ENCODE data around the gene SLCO3A1. TPM values are rescaled to one million over a fixed set of nuclear protein-coding genes. Genes with fewer than 3 reads are reported as not detected.

SLCO3A1 gene
- total RNA-seq (2022; extraction: Qiagen RNA extraction; ENCODE audit: low read depth): 22.7 to 32.0 TPM (median 30.9 TPM) in 5 replicates

DNA sequence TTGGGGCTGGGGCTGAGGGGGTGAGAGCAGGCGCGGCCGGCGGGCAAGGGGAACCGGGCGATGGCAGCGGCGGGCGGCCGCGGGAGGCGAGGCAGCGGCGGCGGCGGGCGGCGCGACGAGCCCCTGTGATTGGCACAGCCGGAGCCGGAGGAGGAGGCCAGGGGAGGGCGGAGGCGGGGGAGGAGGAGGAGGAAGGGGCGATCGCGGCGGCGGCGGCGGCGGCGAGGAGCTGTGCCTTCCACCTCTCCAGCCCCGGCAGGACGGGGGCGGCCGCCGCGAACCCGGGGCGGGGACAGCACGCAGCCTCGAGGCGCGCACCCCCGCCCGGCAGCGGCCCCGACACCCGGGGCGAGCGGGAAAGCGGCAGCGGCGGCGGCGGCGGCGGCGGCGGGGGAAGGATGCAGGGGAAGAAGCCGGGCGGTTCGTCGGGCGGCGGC lies at the start of gene SLCO3A1:
Gene SLCO3A1, plus strand, starts transcription at position 198 of the 437 bp plus-strand sequence.

